Duodenal mucosa (tissue), 2 donors: Measurements from ENCODE around the gene MYLK.

ENCODE experiments used
- H3K27ac ChIP-seq: one replicate; pipeline ENCODE4 v1.7.0; 2013; ENCODE audit warnings: low read depth, low read length
- H3K27me3 ChIP-seq, 2 donors: one replicate each; pipeline ENCODE4 v1.7.0; 2013; ENCODE audit warnings: low read length in 2 of 2, control low read depth in 1 of 2; ENCODE audit not compliant: insufficient read depth in 2 of 2, control insufficient read depth in 1 of 2
- H3K36me3 ChIP-seq, 2 donors: one replicate each; pipeline ENCODE4 v1.7.0; 2013; ENCODE audit warnings: low read length in 2 of 2, control low read depth in 1 of 2; ENCODE audit not compliant: insufficient read depth in 2 of 2, control insufficient read depth in 1 of 2
- H3K4me1 ChIP-seq, 2 donors: one replicate each; pipeline ENCODE4 v1.7.0; 2013; ENCODE audit warnings: low read length in 2 of 2, control low read depth in 1 of 2; ENCODE audit not compliant: insufficient read depth in 2 of 2, control insufficient read depth in 1 of 2
- H3K4me3 ChIP-seq, 2 donors: one replicate each; pipeline ENCODE4 v1.7.0; 2013; ENCODE audit warnings: low read length in 2 of 2, low read depth in 1 of 2
- H3K9ac ChIP-seq, 2 donors: one replicate each; pipeline ENCODE4 v1.7.0; 2013; ENCODE audit warnings: low read length in 2 of 2, low read depth in 1 of 2
- H3K9me3 ChIP-seq, 2 donors: one replicate each; pipeline ENCODE4 v1.7.0; 2013; ENCODE audit warnings: low read length in 2 of 2, control low read depth in 1 of 2; ENCODE audit not compliant: control insufficient read depth in 1 of 2

Gene MYLK

DNA sequence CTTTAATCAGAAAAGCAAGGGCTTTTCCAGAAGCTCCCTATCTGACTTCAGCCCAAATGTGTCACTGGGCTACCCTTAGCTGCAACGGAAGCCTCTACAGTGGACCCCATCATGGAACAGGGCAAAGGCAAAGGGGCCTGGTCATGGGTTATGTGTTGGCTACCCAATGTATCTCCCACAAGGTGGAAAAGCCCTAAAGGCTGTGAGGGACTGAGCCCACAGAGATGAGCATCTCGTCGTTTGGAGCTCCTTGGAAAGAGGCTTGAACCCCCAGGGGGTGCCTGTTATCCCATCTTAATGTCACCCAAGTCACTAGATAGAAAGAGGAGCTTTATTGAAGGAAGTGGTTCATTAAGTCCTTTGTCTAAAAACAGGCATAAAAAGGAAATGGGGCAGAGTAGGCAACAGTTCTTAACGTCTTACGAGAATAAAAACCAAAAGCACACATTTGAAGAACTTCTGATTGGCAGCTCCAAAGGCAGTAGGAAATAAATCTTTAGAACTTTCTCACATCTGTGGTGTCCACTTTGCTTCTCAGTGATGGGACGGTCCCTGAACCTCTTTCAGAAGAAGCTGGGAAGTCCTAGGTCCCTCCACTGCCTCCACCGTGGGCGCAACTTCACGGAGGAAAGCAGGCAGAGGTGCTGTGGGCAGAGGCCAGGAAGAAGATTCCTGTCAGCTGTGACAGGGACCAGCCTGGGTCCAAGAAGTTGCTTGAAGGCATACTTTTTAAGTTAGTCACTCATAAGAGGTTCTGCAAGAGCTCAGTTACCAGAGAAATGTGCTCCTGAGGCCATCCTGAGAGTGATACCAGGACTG, 93.7 kb downstream of the MYLK start:
- Histone ChIP-seq H3K9ac (no peak overlapping the region), H3K27me3 (no peaks in the 10 kb centered on the region), H3K9me3 (no peaks in the 10 kb centered on the region), H3K27ac (no peak overlapping the region), H3K36me3 (no peaks in the 10 kb centered on the region), H3K4me3 (no peak overlapping the region), H3K4me1 (no peaks in the 10 kb centered on the region)

DNA sequence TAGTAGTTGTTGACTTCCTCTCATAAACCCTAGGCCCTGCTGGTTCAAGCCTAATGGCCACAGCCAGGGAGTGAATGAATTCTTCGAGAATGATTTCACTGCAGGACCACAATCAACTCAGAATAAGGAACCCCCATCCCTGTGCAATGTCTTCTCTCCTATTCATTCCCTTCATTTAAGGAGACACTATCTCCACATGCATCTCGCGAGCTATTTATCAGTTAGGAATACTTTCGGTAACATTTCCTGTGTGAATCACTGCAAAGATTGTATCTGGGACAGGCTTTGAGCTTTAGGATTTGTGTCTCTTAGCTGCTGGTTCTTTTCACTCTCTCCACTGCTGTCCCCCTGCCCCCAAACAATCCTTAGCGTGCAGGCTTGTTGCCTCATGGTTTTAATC, 94.4 kb downstream of the MYLK start:
- Histone ChIP-seq H3K27me3 (no peaks in the 10 kb centered on the region), H3K9ac (no peak overlapping the region), H3K4me1 (no peaks in the 10 kb centered on the region), H3K9me3 (no peaks in the 10 kb centered on the region), H3K4me3 (no peak overlapping the region), H3K27ac (no peak overlapping the region), H3K36me3 (no peaks in the 10 kb centered on the region)

DNA sequence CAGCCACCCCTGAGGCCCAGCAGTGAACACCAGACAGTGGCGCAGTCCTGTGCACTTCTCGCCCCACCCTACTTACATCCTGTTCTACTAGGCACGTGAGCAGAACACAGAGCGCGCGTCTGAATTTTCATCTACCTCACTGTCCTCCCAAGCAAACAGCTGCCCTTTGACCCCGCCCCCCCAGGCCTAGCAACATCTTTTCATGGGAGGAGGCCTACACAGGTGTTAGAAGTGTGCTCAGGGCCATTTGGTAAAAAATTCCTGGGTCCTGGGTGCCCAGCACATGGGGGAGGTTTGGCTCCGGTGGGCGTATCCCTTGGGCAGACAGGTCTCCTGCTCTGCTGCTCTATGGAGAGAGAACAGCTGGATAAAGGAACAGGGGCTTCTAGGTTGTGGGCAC, 95.0 kb downstream of the MYLK start:
- peaks cover 0 to under 1% of the 10 kb centered on the region in 2 donors for H3K4me1 ChIP-seq
- H3K4me3 ChIP-seq: no peak overlapping the region
- no peak overlapping the region for H3K27ac ChIP-seq
- H3K9ac ChIP-seq: no peak overlapping the region
- no peaks in the 10 kb centered on the region for H3K36me3 ChIP-seq
- no peaks in the 10 kb centered on the region for H3K9me3 ChIP-seq
- H3K27me3 ChIP-seq: no peaks in the 10 kb centered on the region

DNA sequence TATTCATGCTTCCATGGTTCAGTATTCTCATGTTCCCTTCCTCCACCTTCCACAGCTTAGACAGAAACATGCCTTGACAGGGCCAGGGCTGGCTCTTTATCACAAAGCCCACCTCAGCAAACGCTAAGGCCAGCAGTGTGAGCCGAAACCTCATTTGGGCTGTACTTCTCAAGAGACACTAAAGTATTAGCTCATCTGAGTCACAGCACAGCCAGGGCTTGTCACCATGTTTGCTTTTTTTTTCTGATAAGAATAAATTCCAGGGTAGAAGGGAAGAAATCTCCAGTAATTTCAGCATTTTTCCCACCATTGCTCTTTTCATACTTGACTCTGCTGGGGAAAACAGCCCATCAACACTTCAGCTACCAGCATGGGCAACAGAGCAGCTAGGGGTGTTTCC, 95.4 kb downstream of the MYLK start:
- no peak overlapping the region for H3K9ac ChIP-seq
- H3K4me3 ChIP-seq: no peak overlapping the region
- H3K27ac ChIP-seq: no peak overlapping the region
- no peaks in the 10 kb centered on the region for H3K27me3 ChIP-seq
- H3K4me1 ChIP-seq: peaks cover 4 to 5% of the 10 kb centered on the region in 2 donors
- H3K36me3 ChIP-seq: no peaks in the 10 kb centered on the region
- no peaks in the 10 kb centered on the region for H3K9me3 ChIP-seq

DNA sequence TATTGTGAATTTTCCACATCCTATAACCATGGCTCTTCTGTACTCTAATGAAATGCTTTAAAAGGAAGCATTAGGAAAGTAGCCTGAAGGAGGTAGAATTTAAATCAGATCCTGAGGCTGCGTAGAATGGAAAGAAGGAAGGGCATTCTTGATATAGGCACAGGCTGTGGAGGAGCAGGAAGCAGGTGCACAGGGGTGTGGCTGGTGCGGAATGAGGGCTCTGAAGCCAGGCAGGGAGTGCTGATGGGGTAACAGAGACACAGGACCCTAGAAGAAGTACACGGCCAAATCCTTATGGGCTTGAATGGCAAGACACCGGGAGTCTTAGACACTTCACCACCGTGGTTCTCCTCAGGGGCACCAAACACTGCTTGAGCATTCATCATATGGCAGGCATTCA, 97.0 kb downstream of the MYLK start:
- Histone ChIP-seq H3K4me3 (no peak overlapping the region), H3K9ac (no peak overlapping the region), H3K36me3 (no peaks in the 10 kb centered on the region), H3K9me3 (no peaks in the 10 kb centered on the region), H3K4me1 (peaks cover 6 to 7% of the 10 kb centered on the region in 2 donors), H3K27ac (no peak overlapping the region), H3K27me3 (no peaks in the 10 kb centered on the region)

DNA sequence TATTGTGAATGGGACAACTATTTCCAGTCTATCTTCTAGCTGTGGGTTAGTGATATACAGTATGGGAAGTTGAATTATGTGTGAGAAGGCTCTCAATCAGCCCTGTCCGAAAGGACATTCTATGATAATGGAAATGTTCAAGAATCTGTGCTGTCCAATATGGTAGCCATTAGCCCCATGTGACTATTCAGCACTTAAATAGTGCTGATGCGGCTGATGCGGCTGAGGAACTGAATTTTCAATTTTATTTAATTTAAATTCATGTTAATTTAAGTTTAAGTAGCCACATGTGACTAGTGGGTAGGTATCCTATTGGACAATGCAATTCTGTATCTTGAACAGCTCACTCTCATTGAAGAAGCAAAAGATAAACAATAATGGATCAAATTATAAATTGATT, 98.5 kb downstream of the MYLK start:
- H3K27ac ChIP-seq: no peak overlapping the region
- H3K9me3 ChIP-seq: no peaks in the 10 kb centered on the region
- no peak overlapping the region for H3K9ac ChIP-seq
- H3K4me1 ChIP-seq: peaks cover 6 to 7% of the 10 kb centered on the region in 2 donors
- H3K27me3 ChIP-seq: no peaks in the 10 kb centered on the region
- no peak overlapping the region for H3K4me3 ChIP-seq
- H3K36me3 ChIP-seq: no peaks in the 10 kb centered on the region

DNA sequence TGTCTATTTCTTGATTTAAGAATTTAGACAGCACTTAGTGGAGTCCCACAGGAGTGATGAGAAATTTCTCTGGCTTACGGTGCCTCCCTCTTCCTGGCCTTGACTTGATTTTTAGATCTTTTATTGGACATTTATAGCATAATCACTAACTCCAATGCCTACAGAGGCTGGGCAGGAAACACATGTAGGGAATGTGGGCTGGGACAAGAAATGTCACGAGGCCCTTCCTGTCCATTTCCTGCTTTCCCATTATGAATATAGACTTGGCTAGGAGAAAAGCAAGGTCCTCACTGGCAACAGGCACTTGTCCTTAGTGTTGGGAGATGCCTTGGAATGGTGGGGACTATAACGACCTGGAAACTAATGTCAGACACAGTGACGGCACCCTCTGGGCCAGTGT, 100.3 kb downstream of the MYLK start:
- Histone ChIP-seq H3K36me3 (no peaks in the 10 kb centered on the region), H3K4me3 (no peak overlapping the region), H3K9me3 (no peaks in the 10 kb centered on the region), H3K27ac (no peak overlapping the region), H3K27me3 (no peaks in the 10 kb centered on the region), H3K4me1 (peaks cover 6 to 7% of the 10 kb centered on the region in 2 donors), H3K9ac (no peak overlapping the region)

DNA sequence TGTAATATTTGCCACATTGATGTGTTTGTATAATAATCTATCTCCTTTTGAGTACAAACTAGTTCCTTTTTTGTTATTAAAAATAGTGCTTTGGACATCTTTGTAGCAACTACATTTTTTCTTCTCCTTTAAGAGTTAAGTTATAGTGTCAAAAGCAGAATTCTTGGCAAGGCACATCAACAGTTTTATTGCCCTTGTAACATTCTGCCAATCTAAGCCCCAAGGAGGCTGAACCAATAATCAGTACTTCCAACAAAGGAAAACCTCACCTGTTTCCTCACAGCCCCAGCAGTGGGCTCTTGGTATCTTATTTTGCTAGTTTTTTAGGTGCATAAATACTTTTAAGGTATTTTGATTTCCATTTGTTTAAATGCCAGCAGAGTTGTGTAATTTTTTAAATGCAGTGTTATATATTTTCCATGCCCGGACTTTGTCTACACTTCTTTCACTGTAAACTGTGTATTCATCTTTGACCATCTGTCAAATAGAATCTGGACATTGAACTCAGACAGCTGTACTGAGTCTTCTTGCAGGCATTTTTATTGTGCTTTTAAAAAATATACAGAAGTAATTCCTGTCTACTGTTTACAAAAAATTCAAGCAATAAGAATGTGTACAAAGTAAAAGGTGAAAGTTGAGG, 101.0 kb downstream of the MYLK start:
- H3K36me3 ChIP-seq: no peaks in the 10 kb centered on the region
- no peaks in the 10 kb centered on the region for H3K27me3 ChIP-seq
- no peak overlapping the region for H3K9ac ChIP-seq
- peaks cover 6 to 7% of the 10 kb centered on the region in 2 donors for H3K4me1 ChIP-seq
- H3K9me3 ChIP-seq: no peaks in the 10 kb centered on the region
- no peak overlapping the region for H3K4me3 ChIP-seq
- H3K27ac ChIP-seq: no peak overlapping the region

DNA sequence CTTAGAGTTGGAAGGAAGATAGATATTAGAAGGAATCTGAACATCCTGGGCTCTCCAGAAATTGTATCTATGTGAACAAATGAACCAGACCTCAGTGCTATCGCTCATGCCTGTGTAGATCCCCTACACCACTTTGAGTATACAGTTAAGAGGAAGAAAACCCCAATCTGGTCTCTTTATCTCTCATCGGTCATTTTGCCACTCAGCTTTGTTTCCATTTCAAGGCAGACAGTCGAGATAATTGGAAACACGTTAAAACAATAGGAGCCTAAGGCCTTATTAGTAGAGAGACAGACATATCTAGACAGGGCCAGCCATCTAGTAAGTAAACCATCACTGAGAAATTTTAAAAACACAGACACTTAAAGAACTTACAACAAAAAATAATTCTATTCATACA, 101.6 kb downstream of the MYLK start:
- Histone ChIP-seq H3K4me1 (peaks cover 6 to 7% of the 10 kb centered on the region in 2 donors), H3K9ac (no peak overlapping the region), H3K36me3 (no peaks in the 10 kb centered on the region), H3K27ac (no peak overlapping the region), H3K27me3 (no peaks in the 10 kb centered on the region), H3K4me3 (no peak overlapping the region), H3K9me3 (no peaks in the 10 kb centered on the region)

DNA sequence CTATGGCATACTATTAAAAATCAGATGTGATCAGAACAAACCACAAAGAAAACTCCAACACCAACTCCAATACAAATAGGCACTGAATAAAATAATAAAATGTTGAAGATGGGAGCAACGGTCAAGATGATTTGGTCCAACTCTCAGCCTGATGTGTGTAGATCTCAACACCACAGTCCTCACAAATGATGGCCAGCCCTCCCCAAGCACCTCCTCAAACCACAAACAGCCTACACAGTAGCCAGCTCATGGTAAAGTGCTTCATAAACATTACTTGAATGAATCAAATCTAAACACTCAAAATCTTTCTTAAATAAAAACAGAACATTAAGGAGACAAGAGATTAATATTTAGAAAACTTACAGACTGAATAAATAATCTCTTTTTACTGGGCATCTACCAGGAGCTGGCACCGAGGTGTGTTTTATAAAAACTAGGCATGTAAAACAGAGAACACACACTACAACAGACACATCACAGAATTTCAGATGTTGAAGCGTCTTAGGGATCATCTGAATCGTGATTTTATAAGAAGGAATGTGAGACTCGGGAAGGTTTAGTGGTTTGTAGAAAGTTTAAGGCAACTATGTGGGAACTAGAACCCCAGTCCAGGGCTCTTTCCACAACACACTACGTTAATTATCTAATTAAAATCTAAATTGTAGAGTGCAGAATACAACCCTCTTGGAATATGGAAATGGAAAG, 102.4 kb downstream of the MYLK start:
- H3K4me1 ChIP-seq: peaks cover 6 to 7% of the 10 kb centered on the region in 2 donors
- H3K27me3 ChIP-seq: no peaks in the 10 kb centered on the region
- H3K9ac ChIP-seq: no peak overlapping the region
- no peaks in the 10 kb centered on the region for H3K9me3 ChIP-seq
- H3K36me3 ChIP-seq: no peaks in the 10 kb centered on the region
- H3K27ac ChIP-seq: no peak overlapping the region
- H3K4me3 ChIP-seq: no peak overlapping the region
